IPS-18a (cell line): Measurements from ENCODE around the gene WASHC2A.
"Not testable (repeated sequence)": the region's sequence is repeated elsewhere in the genome, so short reads cannot be mapped to it uniquely, and the experiment has no call there.

Experiments used
- H3K27ac ChIP-seq: one replicate; pipeline ENCODE4 v1.5.1; 2013; ENCODE audit warnings: low read length
- H3K27me3 ChIP-seq: one replicate; pipeline ENCODE4 v1.6.1; 2013; ENCODE audit warnings: mild to moderate bottlenecking, low read length; ENCODE audit not compliant: control insufficient read depth, insufficient read depth
- H3K36me3 ChIP-seq: one replicate; pipeline ENCODE4 v1.6.1; 2013; ENCODE audit warnings: low read depth, low read length; ENCODE audit not compliant: control insufficient read depth
- H3K4me1 ChIP-seq: one replicate; pipeline ENCODE4 v1.6.1; 2013; ENCODE audit warnings: low read depth, low read length; ENCODE audit not compliant: control insufficient read depth
- H3K4me3 ChIP-seq: one replicate; pipeline ENCODE4 v1.5.1; 2013; ENCODE audit warnings: low read length
- H3K9ac ChIP-seq: one replicate; pipeline ENCODE4 v1.6.1; 2013; ENCODE audit warnings: mild to moderate bottlenecking, low read length, moderate library complexity
- H3K9me3 ChIP-seq: one replicate; pipeline ENCODE4 v1.6.1; 2013; ENCODE audit warnings: low read depth, low read length; ENCODE audit not compliant: control insufficient read depth

The WASHC2A gene

GRCh38 chr10:50075544-50075943 is 7.8 kb downstream of the WASHC2A start:
- not testable (repeated sequence) for H3K4me3 ChIP-seq, H3K27me3 ChIP-seq, H3K9me3 ChIP-seq, H3K4me1 ChIP-seq, H3K36me3 ChIP-seq, H3K27ac ChIP-seq, H3K9ac ChIP-seq

- H3K9me3 ChIP-seq, H3K9ac ChIP-seq, H3K4me1 ChIP-seq, H3K27me3 ChIP-seq, H3K4me3 ChIP-seq, H3K36me3 ChIP-seq, H3K27ac ChIP-seq: not testable (repeated sequence)
Measured at GRCh38 chr10:50091304-50091703, 23.6 kb downstream of the WASHC2A start.

- not testable (repeated sequence) for H3K27ac ChIP-seq, H3K27me3 ChIP-seq, H3K9ac ChIP-seq, H3K36me3 ChIP-seq, H3K9me3 ChIP-seq, H3K4me1 ChIP-seq, H3K4me3 ChIP-seq
Measured at GRCh38 chr10:50092928-50093327, 25.2 kb downstream of the WASHC2A start.

GRCh38 chr10:50094630-50095029 is 26.9 kb downstream of the WASHC2A start:
- H3K4me1 ChIP-seq, H3K9ac ChIP-seq, H3K27me3 ChIP-seq, H3K36me3 ChIP-seq, H3K27ac ChIP-seq, H3K4me3 ChIP-seq, H3K9me3 ChIP-seq: not testable (repeated sequence)

- H3K27ac ChIP-seq, H3K9me3 ChIP-seq, H3K9ac ChIP-seq, H3K4me3 ChIP-seq, H3K36me3 ChIP-seq, H3K27me3 ChIP-seq, H3K4me1 ChIP-seq: not testable (repeated sequence)
Measured at GRCh38 chr10:50095402-50095801, 27.6 kb downstream of the WASHC2A start.

GRCh38 chr10:50096722-50097121 is 29.0 kb downstream of the WASHC2A start:
- not testable (repeated sequence) for H3K9ac ChIP-seq, H3K36me3 ChIP-seq, H3K4me1 ChIP-seq, H3K9me3 ChIP-seq, H3K4me3 ChIP-seq, H3K27ac ChIP-seq, H3K27me3 ChIP-seq

GRCh38 chr10:50098645-50099044 is 30.9 kb downstream of the WASHC2A start:
- not testable (repeated sequence) for H3K9ac ChIP-seq, H3K27me3 ChIP-seq, H3K4me3 ChIP-seq, H3K4me1 ChIP-seq, H3K36me3 ChIP-seq, H3K27ac ChIP-seq, H3K9me3 ChIP-seq

GRCh38 chr10:50101139-50101582 is 33.4 kb downstream of the WASHC2A start:
- not testable (repeated sequence) for H3K4me1 ChIP-seq, H3K9ac ChIP-seq, H3K4me3 ChIP-seq, H3K27me3 ChIP-seq, H3K9me3 ChIP-seq, H3K27ac ChIP-seq, H3K36me3 ChIP-seq

GRCh38 chr10:50101747-50102146 is 34.0 kb downstream of the WASHC2A start:
- not testable (repeated sequence) for H3K27ac ChIP-seq, H3K4me1 ChIP-seq, H3K9ac ChIP-seq, H3K9me3 ChIP-seq, H3K4me3 ChIP-seq, H3K36me3 ChIP-seq, H3K27me3 ChIP-seq

GRCh38 chr10:50102267-50102666 is 34.5 kb downstream of the WASHC2A start:
- H3K4me3 ChIP-seq: not testable (repeated sequence)

GRCh38 chr10:50108999-50109698 is 41.4 kb downstream of the WASHC2A start:
- not testable (repeated sequence) for H3K36me3 ChIP-seq, H3K27me3 ChIP-seq, H3K27ac ChIP-seq, H3K4me3 ChIP-seq, H3K4me1 ChIP-seq, H3K9me3 ChIP-seq, H3K9ac ChIP-seq

More at GRCh38 chr10:50102267-50102666, 34.5 kb downstream of the WASHC2A start:
- not testable (repeated sequence) for H3K27ac ChIP-seq, H3K4me1 ChIP-seq, H3K9ac ChIP-seq, H3K9me3 ChIP-seq, H3K27me3 ChIP-seq, H3K36me3 ChIP-seq

- H3K9ac ChIP-seq, H3K4me1 ChIP-seq, H3K9me3 ChIP-seq, H3K27me3 ChIP-seq, H3K4me3 ChIP-seq, H3K36me3 ChIP-seq, H3K27ac ChIP-seq: not testable (repeated sequence)
Measured at GRCh38 chr10:50112419-50113112, 44.8 kb downstream of the WASHC2A start.
